Panc1 (cell line): ENCODE data around the gene LMAN1L.

ENCODE experiments used
- CTCF ChIP-seq: fragments of 450-650 bp; IDR thresholded peaks from 2 replicates; pipeline ENCODE4 v1.5.1; 2017; ENCODE audit warnings: mild to moderate bottlenecking
- POLR2AphosphoS5 ChIP-seq: IDR thresholded peaks from 2 replicates; pipeline ENCODE4 v1.6.1; 2012; ENCODE audit warnings: mild to moderate bottlenecking, low read depth, low read length, moderate library complexity
- SIN3A ChIP-seq: IDR thresholded peaks from 2 replicates; pipeline ENCODE4 v1.6.1; 2012; ENCODE audit warnings: low read depth, mild to moderate bottlenecking, low read length, moderate library complexity, borderline replicate concordance; ENCODE audit not compliant: insufficient read depth

- TF ChIP-seq CTCF (no peak), POLR2AphosphoS5 (no peak), SIN3A (no peak)
These were observed 21.0 kb upstream of the LMAN1L start for GRCh38 chr15:74791667-74792066.
